GM12891 (cell line): ENCODE results near the gene GPR171.

Experiments used
- POLR2A ChIP-seq: IDR thresholded peaks from 2 replicates; pipeline ENCODE4 v1.6.1; 2011; ENCODE audit warnings: low read depth, low read length, control low read depth
- POLR2AphosphoS5 ChIP-seq: IDR thresholded peaks from 2 replicates; pipeline ENCODE4 v1.6.1; 2011; ENCODE audit warnings: low read depth, low read length, control low read depth
- TAF1 ChIP-seq: IDR thresholded peaks from 2 replicates; pipeline ENCODE4 v1.6.1; 2011; ENCODE audit warnings: low read depth, low read length, control low read depth

GRCh38 chr3:151152455-151153079 lies 50.4 kb downstream of the GPR171 start:
- no peak for TF ChIP-seq POLR2A
- TF ChIP-seq POLR2AphosphoS5: no peak
- no peak for TF ChIP-seq TAF1
